SK-N-SH (cell line): Measurements from ENCODE around the gene MBD6. TPM values are rescaled to one million over a fixed set of nuclear protein-coding genes. Genes with fewer than 3 reads are reported as not detected.
"Not testable (repeated sequence)": the region's sequence is repeated elsewhere in the genome, so short reads cannot be mapped to it uniquely, and the experiment has no call there.

ENCODE experiments used
- CTCF ChIA-PET: fragments of 300-600, 350-600 bp; formaldehyde crosslinking; extraction: SDS; loops from one replicate; lab custom pipeline; 2021; lab: Yijun Ruan, JAX
- POLR2A ChIA-PET: fragments of 350-600 bp; sonication (Branson Sonifier 250); formaldehyde crosslinking; extraction: SDS; loops from one replicate; lab custom pipeline; 2020; ENCODE audit warnings: antibody characterized with exemption, inconsistent platforms; lab: Yijun Ruan, JAX
- DNase-seq: peaks from one replicate; pipeline ENCODE4 v3.0.0; 2012
- H2AFZ ChIP-seq: fragments of 200-600 bp; sonication (generic); 2 replicates; pipeline ENCODE4 v1.8.1; 2016; ENCODE audit warnings: antibody characterized with exemption, mild to moderate bottlenecking, low read depth
- H3F3A ChIP-seq: fragments of 200-600 bp; sonication (generic); replicated peaks from 2 replicates; pipeline ENCODE3; 2016; ENCODE audit warnings: antibody characterized with exemption, mild to moderate bottlenecking; ENCODE audit not compliant: insufficient read depth
- H3K27ac ChIP-seq, 2 experiments: fragments of 200-500 bp in 1 of 2; fragments of 200-600 bp in 1 of 2; sonication (Bioruptor generic) in 1 of 2; sonication (generic), shearing (Covaris generic) in 1 of 2; 2 replicates each; pipeline versions ENCODE4 v1.5.1 to v1.6.1; 2014 to 2016; ENCODE audit warnings: low read depth in 2 of 2, inconsistent platforms in 1 of 2, low read length in 1 of 2, mild to moderate bottlenecking in 1 of 2, mixed read lengths in 1 of 2
- H3K27me3 ChIP-seq: fragments of 200-600 bp; sonication (generic), shearing (Covaris generic); 2 replicates; pipeline ENCODE4 v1.6.1; 2016; ENCODE audit warnings: mixed run types; ENCODE audit not compliant: insufficient read depth
- H3K36me3 ChIP-seq, 2 experiments: fragments of 200-500 bp in 1 of 2; fragments of 200-600 bp in 1 of 2; sonication (Bioruptor generic) in 1 of 2; sonication (generic) in 1 of 2; replicated peaks in 1 of 2; 2 replicates each; pipeline versions ENCODE3 to v1.5.1; 2014 to 2016; ENCODE audit warnings: low read length in 1 of 2, mild to moderate bottlenecking in 1 of 2; ENCODE audit not compliant: insufficient read depth in 2 of 2, control insufficient read depth in 1 of 2
- H3K4me1 ChIP-seq, 2 experiments: fragments of 200-500 bp in 1 of 2; fragments of 200-600 bp in 1 of 2; sonication (Bioruptor generic) in 1 of 2; sonication (generic), shearing (Covaris generic) in 1 of 2; 2 replicates each; pipeline versions ENCODE4 v1.5.1 to v1.6.1; 2014 to 2016; ENCODE audit warnings: low read depth in 1 of 2, low read length in 1 of 2, mixed run types in 1 of 2; ENCODE audit not compliant: insufficient read depth in 2 of 2, control insufficient read depth in 1 of 2
- H3K4me2 ChIP-seq: fragments of 200-600 bp; sonication (generic), shearing (Covaris generic); 2 replicates; pipeline ENCODE4 v1.6.1; 2017; ENCODE audit warnings: mixed run types
- H3K4me3 ChIP-seq, 2 experiments: fragments of 200-500 bp in 1 of 2; fragments of 200-600 bp in 1 of 2; sonication (Bioruptor generic) in 1 of 2; sonication (generic), shearing (Covaris generic) in 1 of 2; 2 replicates each; pipeline versions ENCODE4 v1.5.1 to v1.8.1; 2014 to 2016; ENCODE audit warnings: low read depth in 2 of 2, inconsistent platforms in 1 of 2, low read length in 1 of 2, mild to moderate bottlenecking in 1 of 2, mixed read lengths in 1 of 2, moderate library complexity in 1 of 2
- H3K79me2 ChIP-seq: fragments of 200-600 bp; sonication (generic); 2 replicates; pipeline ENCODE4 v1.8.1; 2017; ENCODE audit warnings: mild to moderate bottlenecking; ENCODE audit not compliant: insufficient read depth
- H3K9ac ChIP-seq: fragments of 200-600 bp; sonication (generic); 2 replicates; pipeline ENCODE4 v1.6.1; 2017; ENCODE audit warnings: mixed run types
- H3K9me2 ChIP-seq: fragments of 200-600 bp; sonication (generic); 2 replicates; pipeline ENCODE4 v1.6.1; 2017; ENCODE audit warnings: mixed run types
- H3K9me3 ChIP-seq: fragments of 200-600 bp; sonication (generic); 2 replicates; pipeline ENCODE4 v1.6.1; 2017; ENCODE audit warnings: mixed run types, mild to moderate bottlenecking, moderate library complexity
- H4K20me1 ChIP-seq: fragments of 200-600 bp; sonication (generic); 2 replicates; pipeline ENCODE4 v1.6.1; 2017; ENCODE audit warnings: mild to moderate bottlenecking, mixed run types; ENCODE audit not compliant: insufficient read depth
- EZH2phosphoT487 ChIP-seq: fragments of 200-600 bp; sonication (generic); IDR thresholded peaks from 2 replicates; pipeline ENCODE4 v1.6.1; 2017; ENCODE audit warnings: low read depth, mixed run types, mild to moderate bottlenecking, antibody characterized with exemption, moderate library complexity, borderline replicate concordance
- FOSL2 ChIP-seq: IDR thresholded peaks from 2 replicates; pipeline ENCODE4 v1.4.0; 2012; ENCODE audit warnings: low read depth, mild to moderate bottlenecking, moderate library complexity, borderline replicate concordance
- GABPA ChIP-seq: IDR thresholded peaks from 2 replicates; pipeline ENCODE4 v1.4.0; 2012; ENCODE audit warnings: low read depth, mild to moderate bottlenecking
- GATA2 ChIP-seq: sonication (generic); formaldehyde crosslinking; IDR thresholded peaks from 2 replicates; pipeline ENCODE4 v1.5.0; 2020; ENCODE audit warnings: mild to moderate bottlenecking, missing genetic modification reagents
- MEF2A ChIP-seq: IDR thresholded peaks from 2 replicates; pipeline ENCODE4 v1.4.0; 2012; ENCODE audit warnings: low read depth, borderline replicate concordance
- MXI1 ChIP-seq: IDR thresholded peaks from 2 replicates; pipeline ENCODE4 v1.6.1; 2012; ENCODE audit warnings: mild to moderate bottlenecking, low read depth, low read length, improper control_type of control experiment
- NFIC ChIP-seq: IDR thresholded peaks from 2 replicates; pipeline ENCODE4 v1.4.0; 2012; ENCODE audit warnings: borderline replicate concordance
- NRF1 ChIP-seq: IDR thresholded peaks from 2 replicates; pipeline ENCODE4 v1.6.1; 2012; ENCODE audit warnings: low read depth, mild to moderate bottlenecking, low read length
- RCOR1 ChIP-seq: fragments of 150-350 bp; IDR thresholded peaks from 2 replicates; pipeline ENCODE4 v1.6.1; 2017; ENCODE audit warnings: antibody characterized with exemption, low read length
- RXRA ChIP-seq: IDR thresholded peaks from 2 replicates; pipeline ENCODE4 v1.4.0; 2012; ENCODE audit warnings: low read depth, mild to moderate bottlenecking, borderline replicate concordance
- SIN3A ChIP-seq: IDR thresholded peaks from 2 replicates; pipeline ENCODE4 v1.6.1; 2012; ENCODE audit warnings: low read depth, mild to moderate bottlenecking, low read length, moderate library complexity, borderline replicate concordance
- TAF1 ChIP-seq: IDR thresholded peaks from 2 replicates; pipeline ENCODE4 v1.6.1; 2012; ENCODE audit warnings: low read depth, mild to moderate bottlenecking, low read length, moderate library complexity, borderline replicate concordance
- TCF12 ChIP-seq: IDR thresholded peaks from 2 replicates; pipeline ENCODE4 v1.4.0; 2012
- YY1 ChIP-seq: IDR thresholded peaks from 2 replicates; pipeline ENCODE4 v1.4.0; 2012; ENCODE audit warnings: low read depth, mild to moderate bottlenecking
- WGBS: methylation state at CpG from one replicate; pipeline ENCODE4 v1.1.6; 2017; ENCODE audit warnings: low lambda C conversion rate; 5-methylcytosine and 5-hydroxymethylcytosine counted together
- polyA plus RNA-seq, 3 experiments: library from polyadenylated mRNA; depleted of rRNA; stranded (reverse); fragments of >200 nt; gene quantifications; 2 replicates each; pipeline ENCODE4 v1.2.3, GENCODE V29; 2012
- TF ChIP-seq, protein P1 (sequence below): fragments of 200-600 bp; sonication (generic); IDR thresholded peaks from 2 replicates; pipeline ENCODE4 v1.6.1; 2017; ENCODE audit warnings: antibody characterized with exemption, mild to moderate bottlenecking, moderate library complexity
- TF ChIP-seq, protein P2 (sequence below): IDR thresholded peaks from 2 replicates; pipeline ENCODE4 v1.6.1; 2012; ENCODE audit warnings: mild to moderate bottlenecking, low read depth, low read length, moderate library complexity
- TF ChIP-seq, protein P3 (sequence below): IDR thresholded peaks from 2 replicates; pipeline ENCODE4 v1.4.0; 2012; ENCODE audit warnings: low read depth, borderline replicate concordance
- TF ChIP-seq, protein P4 (sequence below): IDR thresholded peaks from 2 replicates; pipeline ENCODE4 v1.4.0; 2012; ENCODE audit warnings: low read depth
- TF ChIP-seq, protein P5 (sequence below): fragments of 150-350 bp; IDR thresholded peaks from 2 replicates; pipeline ENCODE4 v1.6.1; 2017; ENCODE audit warnings: antibody characterized with exemption, low read length, low read depth, borderline replicate concordance

MBD6 gene
- polyA plus RNA-seq, 1 of the 3 experiments (the other 2 are of a cell fraction): 8.6 TPM

DNA sequence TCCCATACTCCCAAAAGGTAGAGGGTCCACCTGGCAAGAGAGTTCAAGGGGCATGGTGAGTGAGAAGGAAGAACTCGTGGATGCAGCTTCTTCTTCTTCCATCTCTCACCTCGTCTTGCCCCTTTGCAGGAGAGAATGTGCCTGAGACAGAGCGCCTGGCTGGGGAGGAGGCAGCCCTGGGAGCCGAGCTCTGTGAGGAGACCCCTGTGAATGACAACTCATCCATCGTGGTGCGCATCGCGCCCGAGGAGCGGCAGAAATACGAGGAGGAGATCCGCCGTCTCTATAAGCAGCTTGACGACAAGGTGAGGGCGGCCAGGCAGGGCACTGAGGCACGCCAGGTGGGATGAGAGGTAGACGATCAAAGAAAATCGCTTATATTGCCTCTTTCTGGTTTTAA is 47.2 kb downstream of the MBD6 start:
- no peak overlapping the region for H2AFZ ChIP-seq
- no peaks in the 10 kb centered on the region for H3K79me2 ChIP-seq
- H3K36me3 ChIP-seq: peaks cover 12 to 22% of the 10 kb centered on the region in 2 experiments
- DNase-seq: no peak
- ChIA-PET POLR2A (no interaction called here), CTCF (interaction anchor here (1.1 to 11.3 kb wide), 2 partner anchors 13 to 167 kb away, joined by 3 to 110 read pairs; no protein-coding TSS in a partner anchor)
- no peaks in the 10 kb centered on the region for H3K4me1 ChIP-seq
- H3K9me2 ChIP-seq: no peaks in the 10 kb centered on the region
- WGBS: 92% methylated on average over 18 of the region's 18 CpGs
- no peaks in the 10 kb centered on the region for H3F3A ChIP-seq
- no peaks in the 10 kb centered on the region for H3K9me3 ChIP-seq
- no peak overlapping the region for H3K27ac ChIP-seq
- H3K9ac ChIP-seq: no peak overlapping the region
- no peak overlapping the region for H3K4me2 ChIP-seq
- H3K4me3 ChIP-seq: no peak overlapping the region
- no peaks in the 10 kb centered on the region for H4K20me1 ChIP-seq
- H3K27me3 ChIP-seq: no peaks in the 10 kb centered on the region
- TF ChIP-seq, protein P1, sequence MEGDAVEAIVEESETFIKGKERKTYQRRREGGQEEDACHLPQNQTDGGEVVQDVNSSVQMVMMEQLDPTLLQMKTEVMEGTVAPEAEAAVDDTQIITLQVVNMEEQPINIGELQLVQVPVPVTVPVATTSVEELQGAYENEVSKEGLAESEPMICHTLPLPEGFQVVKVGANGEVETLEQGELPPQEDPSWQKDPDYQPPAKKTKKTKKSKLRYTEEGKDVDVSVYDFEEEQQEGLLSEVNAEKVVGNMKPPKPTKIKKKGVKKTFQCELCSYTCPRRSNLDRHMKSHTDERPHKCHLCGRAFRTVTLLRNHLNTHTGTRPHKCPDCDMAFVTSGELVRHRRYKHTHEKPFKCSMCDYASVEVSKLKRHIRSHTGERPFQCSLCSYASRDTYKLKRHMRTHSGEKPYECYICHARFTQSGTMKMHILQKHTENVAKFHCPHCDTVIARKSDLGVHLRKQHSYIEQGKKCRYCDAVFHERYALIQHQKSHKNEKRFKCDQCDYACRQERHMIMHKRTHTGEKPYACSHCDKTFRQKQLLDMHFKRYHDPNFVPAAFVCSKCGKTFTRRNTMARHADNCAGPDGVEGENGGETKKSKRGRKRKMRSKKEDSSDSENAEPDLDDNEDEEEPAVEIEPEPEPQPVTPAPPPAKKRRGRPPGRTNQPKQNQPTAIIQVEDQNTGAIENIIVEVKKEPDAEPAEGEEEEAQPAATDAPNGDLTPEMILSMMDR: no peak
- TF ChIP-seq SIN3A: no peak
- no peak for TF ChIP-seq GABPA
- TF ChIP-seq RCOR1: no peak
- TF ChIP-seq, protein P2, sequence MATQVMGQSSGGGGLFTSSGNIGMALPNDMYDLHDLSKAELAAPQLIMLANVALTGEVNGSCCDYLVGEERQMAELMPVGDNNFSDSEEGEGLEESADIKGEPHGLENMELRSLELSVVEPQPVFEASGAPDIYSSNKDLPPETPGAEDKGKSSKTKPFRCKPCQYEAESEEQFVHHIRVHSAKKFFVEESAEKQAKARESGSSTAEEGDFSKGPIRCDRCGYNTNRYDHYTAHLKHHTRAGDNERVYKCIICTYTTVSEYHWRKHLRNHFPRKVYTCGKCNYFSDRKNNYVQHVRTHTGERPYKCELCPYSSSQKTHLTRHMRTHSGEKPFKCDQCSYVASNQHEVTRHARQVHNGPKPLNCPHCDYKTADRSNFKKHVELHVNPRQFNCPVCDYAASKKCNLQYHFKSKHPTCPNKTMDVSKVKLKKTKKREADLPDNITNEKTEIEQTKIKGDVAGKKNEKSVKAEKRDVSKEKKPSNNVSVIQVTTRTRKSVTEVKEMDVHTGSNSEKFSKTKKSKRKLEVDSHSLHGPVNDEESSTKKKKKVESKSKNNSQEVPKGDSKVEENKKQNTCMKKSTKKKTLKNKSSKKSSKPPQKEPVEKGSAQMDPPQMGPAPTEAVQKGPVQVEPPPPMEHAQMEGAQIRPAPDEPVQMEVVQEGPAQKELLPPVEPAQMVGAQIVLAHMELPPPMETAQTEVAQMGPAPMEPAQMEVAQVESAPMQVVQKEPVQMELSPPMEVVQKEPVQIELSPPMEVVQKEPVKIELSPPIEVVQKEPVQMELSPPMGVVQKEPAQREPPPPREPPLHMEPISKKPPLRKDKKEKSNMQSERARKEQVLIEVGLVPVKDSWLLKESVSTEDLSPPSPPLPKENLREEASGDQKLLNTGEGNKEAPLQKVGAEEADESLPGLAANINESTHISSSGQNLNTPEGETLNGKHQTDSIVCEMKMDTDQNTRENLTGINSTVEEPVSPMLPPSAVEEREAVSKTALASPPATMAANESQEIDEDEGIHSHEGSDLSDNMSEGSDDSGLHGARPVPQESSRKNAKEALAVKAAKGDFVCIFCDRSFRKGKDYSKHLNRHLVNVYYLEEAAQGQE: no peak
- TF ChIP-seq, protein P3, sequence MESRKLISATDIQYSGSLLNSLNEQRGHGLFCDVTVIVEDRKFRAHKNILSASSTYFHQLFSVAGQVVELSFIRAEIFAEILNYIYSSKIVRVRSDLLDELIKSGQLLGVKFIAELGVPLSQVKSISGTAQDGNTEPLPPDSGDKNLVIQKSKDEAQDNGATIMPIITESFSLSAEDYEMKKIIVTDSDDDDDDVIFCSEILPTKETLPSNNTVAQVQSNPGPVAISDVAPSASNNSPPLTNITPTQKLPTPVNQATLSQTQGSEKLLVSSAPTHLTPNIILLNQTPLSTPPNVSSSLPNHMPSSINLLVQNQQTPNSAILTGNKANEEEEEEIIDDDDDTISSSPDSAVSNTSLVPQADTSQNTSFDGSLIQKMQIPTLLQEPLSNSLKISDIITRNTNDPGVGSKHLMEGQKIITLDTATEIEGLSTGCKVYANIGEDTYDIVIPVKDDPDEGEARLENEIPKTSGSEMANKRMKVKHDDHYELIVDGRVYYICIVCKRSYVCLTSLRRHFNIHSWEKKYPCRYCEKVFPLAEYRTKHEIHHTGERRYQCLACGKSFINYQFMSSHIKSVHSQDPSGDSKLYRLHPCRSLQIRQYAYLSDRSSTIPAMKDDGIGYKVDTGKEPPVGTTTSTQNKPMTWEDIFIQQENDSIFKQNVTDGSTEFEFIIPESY: no peak
- no peak for TF ChIP-seq NRF1
- TF ChIP-seq TCF12: no peak
- TF ChIP-seq RXRA: no peak
- TF ChIP-seq MXI1: no peak
- TF ChIP-seq NFIC: no peak
- no peak for TF ChIP-seq GATA2 (CRISPR knock-in tag)
- TF ChIP-seq, protein P4, sequence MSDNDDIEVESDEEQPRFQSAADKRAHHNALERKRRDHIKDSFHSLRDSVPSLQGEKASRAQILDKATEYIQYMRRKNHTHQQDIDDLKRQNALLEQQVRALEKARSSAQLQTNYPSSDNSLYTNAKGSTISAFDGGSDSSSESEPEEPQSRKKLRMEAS: no peak
- no peak for TF ChIP-seq TAF1
- TF ChIP-seq MEF2A: no peak
- TF ChIP-seq, protein P5, sequence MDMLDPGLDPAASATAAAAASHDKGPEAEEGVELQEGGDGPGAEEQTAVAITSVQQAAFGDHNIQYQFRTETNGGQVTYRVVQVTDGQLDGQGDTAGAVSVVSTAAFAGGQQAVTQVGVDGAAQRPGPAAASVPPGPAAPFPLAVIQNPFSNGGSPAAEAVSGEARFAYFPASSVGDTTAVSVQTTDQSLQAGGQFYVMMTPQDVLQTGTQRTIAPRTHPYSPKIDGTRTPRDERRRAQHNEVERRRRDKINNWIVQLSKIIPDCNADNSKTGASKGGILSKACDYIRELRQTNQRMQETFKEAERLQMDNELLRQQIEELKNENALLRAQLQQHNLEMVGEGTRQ: no peak
- TF ChIP-seq FOSL2: no peak
- TF ChIP-seq YY1: no peak
- no peak for TF ChIP-seq EZH2phosphoT487

DNA sequence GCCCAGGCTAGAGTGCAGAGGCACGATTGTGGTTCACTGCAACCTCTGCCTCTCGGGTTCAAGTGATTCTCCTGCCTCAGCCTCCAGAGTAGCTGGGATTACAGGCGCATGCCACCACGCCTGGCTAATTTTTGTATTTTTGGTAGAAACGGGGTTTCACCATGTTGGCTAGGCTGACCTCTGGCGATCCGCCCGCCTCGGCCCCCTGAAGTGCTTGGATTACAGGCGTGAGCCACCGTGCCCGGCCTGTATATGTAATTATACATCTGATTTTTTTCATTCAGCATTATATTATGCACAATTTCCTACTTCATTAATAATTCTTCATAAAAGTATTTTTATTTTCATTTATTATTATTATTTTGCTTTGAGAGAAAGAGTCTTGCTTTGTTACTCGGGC is 47.8 kb downstream of the MBD6 start:
- H3K27ac ChIP-seq, DNase-seq, H3K79me2 ChIP-seq, H2AFZ ChIP-seq, H3K9me3 ChIP-seq, H3K4me3 ChIP-seq, H3K9me2 ChIP-seq, H3K9ac ChIP-seq, POLR2A ChIA-PET, H3F3A ChIP-seq, H3K4me2 ChIP-seq, H3K4me1 ChIP-seq, H4K20me1 ChIP-seq, H3K27me3 ChIP-seq: not testable (repeated sequence)
- 85% methylated on average over 13 of the region's 13 CpGs for WGBS
- CTCF ChIA-PET: interaction anchor here (1.1 to 11.3 kb wide), 4 partner anchors 13 to 167 kb away, joined by 3 to 110 read pairs (median 4); partner anchors contain the start of gene B4GALNT1
- H3K36me3 ChIP-seq: peaks cover 18 to 28% of the 10 kb centered on the region in 2 experiments
